Type B pancreatic cell (in vitro differentiated cells): Measurements from ENCODE around the gene BCAS3. TPM values are rescaled to one million over a fixed set of nuclear protein-coding genes. Genes with fewer than 3 reads are reported as not detected.

ENCODE experiments used
- DNase-seq: peaks from one replicate; pipeline ENCODE4 v3.0.0; 2021; ENCODE audit warnings: mixed read lengths; ENCODE audit not compliant: unreplicated experiment; ENCODE audit errors: extremely low spot score
- H3K27ac Mint-ChIP-seq: 2 replicates; pipeline ENCODE4 v1.8.0; 2021; ENCODE audit warnings: mild to moderate bottlenecking, mixed read lengths
- H3K27me3 Mint-ChIP-seq: 2 replicates; pipeline ENCODE4 v1.8.0; 2021; ENCODE audit warnings: mixed read lengths
- H3K36me3 Mint-ChIP-seq: 2 replicates; pipeline ENCODE4 v1.8.0; 2021; ENCODE audit warnings: mixed read lengths
- H3K4me1 Mint-ChIP-seq: one replicate; pipeline ENCODE4 v1.8.0; 2021; ENCODE audit warnings: mixed read lengths; ENCODE audit not compliant: unreplicated experiment
- H3K4me3 Mint-ChIP-seq: 2 replicates; pipeline ENCODE4 v1.8.0; 2021; ENCODE audit warnings: mild to moderate bottlenecking, mixed read lengths
- H3K9me3 Mint-ChIP-seq: 2 replicates; pipeline ENCODE4 v1.8.0; 2021; ENCODE audit warnings: mixed read lengths
- total RNA-seq: library from RNA; stranded (reverse); gene quantifications from 2 replicates; pipeline ENCODE4 v1.2.1, GENCODE V29; 2021; ENCODE audit warnings: low replicate concordance
- TF ChIP-seq, protein P1 (sequence below): fragments of 200-600 bp; sonication (generic); conservative IDR thresholded peaks from 2 replicates; pipeline ENCODE4 v1.5.0; 2021; ENCODE audit warnings: antibody characterized with exemption, mild to moderate bottlenecking

BCAS3 gene
- total RNA-seq, 1 donor from 2014 or later = 23.0 TPM

DNA sequence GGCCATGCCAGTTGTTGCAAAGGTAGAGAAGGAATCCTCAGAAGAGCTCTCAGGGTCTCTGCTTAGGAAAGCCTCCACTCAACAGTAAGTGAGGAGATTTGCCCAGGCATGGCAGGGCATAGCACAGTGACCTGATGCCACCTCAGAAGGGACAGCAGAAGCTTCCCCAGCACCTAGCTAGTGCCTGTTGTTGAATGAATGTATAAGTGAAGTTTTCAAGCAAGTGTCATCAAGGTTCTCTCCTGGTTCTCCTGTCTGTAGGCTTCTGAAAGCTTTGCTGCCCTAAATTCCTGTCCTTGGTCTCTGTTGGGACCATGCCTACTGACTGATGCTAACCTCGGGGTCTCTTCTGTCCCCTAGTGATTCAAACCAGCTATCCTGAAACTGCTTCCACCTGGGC is 607.1 kb downstream of the BCAS3 start:
- no peak overlapping the region for H3K4me3 Mint-ChIP-seq
- TF ChIP-seq, protein P1, sequence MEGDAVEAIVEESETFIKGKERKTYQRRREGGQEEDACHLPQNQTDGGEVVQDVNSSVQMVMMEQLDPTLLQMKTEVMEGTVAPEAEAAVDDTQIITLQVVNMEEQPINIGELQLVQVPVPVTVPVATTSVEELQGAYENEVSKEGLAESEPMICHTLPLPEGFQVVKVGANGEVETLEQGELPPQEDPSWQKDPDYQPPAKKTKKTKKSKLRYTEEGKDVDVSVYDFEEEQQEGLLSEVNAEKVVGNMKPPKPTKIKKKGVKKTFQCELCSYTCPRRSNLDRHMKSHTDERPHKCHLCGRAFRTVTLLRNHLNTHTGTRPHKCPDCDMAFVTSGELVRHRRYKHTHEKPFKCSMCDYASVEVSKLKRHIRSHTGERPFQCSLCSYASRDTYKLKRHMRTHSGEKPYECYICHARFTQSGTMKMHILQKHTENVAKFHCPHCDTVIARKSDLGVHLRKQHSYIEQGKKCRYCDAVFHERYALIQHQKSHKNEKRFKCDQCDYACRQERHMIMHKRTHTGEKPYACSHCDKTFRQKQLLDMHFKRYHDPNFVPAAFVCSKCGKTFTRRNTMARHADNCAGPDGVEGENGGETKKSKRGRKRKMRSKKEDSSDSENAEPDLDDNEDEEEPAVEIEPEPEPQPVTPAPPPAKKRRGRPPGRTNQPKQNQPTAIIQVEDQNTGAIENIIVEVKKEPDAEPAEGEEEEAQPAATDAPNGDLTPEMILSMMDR = no peak
- no peaks in the 10 kb centered on the region for H3K27me3 Mint-ChIP-seq
- peaks cover 41% of the 10 kb centered on the region for H3K4me1 Mint-ChIP-seq
- peaks cover 6% of the 10 kb centered on the region for H3K9me3 Mint-ChIP-seq
- no peak for DNase-seq
- H3K27ac Mint-ChIP-seq = no peak overlapping the region
- H3K36me3 Mint-ChIP-seq = no peaks in the 10 kb centered on the region

DNA sequence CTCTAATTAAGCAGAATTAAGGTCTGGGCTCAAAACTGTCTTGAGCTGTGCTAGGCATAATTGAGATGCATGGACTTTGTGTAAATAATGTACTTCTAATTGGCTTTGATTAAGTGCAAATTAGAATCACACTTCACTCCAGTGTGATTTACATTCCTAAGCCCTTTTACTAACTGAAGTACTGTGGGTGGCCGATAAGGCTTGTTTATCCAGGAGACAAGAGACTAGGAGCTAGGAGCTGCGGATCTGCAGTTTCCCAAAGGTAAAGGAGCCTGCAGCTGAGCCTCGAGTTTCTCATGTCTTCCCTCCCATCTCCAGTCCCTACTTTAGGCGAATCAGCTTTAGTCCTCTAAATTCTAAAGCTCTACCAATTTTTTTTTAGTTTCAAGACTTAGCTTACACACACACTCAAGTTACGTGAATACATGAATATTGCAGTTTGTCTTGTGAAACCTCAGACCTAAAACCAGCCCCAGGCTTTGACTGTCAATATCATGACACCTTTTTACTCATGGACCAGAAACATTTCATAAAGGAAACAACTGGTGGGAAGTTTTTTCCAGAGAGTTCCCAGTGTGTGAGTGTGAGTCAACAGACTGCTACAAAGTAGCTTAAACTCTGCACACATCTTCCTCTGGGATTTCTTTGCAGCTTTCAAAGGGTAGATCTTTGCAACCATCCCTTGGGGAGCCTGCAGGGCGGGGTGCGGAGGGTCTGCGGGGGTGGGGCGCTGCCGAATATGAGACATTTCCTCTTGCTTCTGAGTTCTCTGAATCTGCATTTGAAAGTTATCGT is 608.1 kb downstream of the BCAS3 start:
- Mint-ChIP-seq H3K4me1 (peaks cover 46% of the 10 kb centered on the region), H3K9me3 (peaks cover 6% of the 10 kb centered on the region), H3K27me3 (no peaks in the 10 kb centered on the region), H3K27ac (peak overlapping the region; percentile 12), H3K36me3 (no peaks in the 10 kb centered on the region), H3K4me3 (peak overlapping the region; percentile 44)
- no peak for DNase-seq
- TF ChIP-seq, protein P1 = no peak

DNA sequence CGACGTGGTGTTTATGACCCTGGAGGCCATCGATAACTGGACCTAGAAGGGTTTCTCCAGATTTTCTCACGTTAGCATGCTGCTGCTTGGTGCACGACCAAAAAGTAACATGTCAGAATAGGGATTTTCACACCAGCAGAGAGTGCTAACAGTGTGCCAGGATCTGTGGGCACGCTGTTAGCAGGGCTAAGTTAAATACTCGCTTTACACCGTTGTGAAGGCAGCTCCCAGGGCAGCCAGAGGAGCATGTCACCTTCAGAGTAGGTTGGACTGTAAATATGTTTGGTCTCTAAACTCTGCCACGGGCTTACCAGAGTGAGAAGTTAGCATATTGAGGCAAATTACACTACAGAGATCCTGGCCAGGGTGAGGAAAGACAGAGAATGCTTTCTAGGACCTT is 608.8 kb downstream of the BCAS3 start:
- H3K36me3 Mint-ChIP-seq = no peaks in the 10 kb centered on the region
- TF ChIP-seq, protein P1 = no peak
- H3K4me3 Mint-ChIP-seq = peak overlapping the region; percentile 44
- peaks cover 6% of the 10 kb centered on the region for H3K9me3 Mint-ChIP-seq
- peaks cover 50% of the 10 kb centered on the region for H3K4me1 Mint-ChIP-seq
- DNase-seq = no peak
- no peaks in the 10 kb centered on the region for H3K27me3 Mint-ChIP-seq
- H3K27ac Mint-ChIP-seq = no peak overlapping the region

DNA sequence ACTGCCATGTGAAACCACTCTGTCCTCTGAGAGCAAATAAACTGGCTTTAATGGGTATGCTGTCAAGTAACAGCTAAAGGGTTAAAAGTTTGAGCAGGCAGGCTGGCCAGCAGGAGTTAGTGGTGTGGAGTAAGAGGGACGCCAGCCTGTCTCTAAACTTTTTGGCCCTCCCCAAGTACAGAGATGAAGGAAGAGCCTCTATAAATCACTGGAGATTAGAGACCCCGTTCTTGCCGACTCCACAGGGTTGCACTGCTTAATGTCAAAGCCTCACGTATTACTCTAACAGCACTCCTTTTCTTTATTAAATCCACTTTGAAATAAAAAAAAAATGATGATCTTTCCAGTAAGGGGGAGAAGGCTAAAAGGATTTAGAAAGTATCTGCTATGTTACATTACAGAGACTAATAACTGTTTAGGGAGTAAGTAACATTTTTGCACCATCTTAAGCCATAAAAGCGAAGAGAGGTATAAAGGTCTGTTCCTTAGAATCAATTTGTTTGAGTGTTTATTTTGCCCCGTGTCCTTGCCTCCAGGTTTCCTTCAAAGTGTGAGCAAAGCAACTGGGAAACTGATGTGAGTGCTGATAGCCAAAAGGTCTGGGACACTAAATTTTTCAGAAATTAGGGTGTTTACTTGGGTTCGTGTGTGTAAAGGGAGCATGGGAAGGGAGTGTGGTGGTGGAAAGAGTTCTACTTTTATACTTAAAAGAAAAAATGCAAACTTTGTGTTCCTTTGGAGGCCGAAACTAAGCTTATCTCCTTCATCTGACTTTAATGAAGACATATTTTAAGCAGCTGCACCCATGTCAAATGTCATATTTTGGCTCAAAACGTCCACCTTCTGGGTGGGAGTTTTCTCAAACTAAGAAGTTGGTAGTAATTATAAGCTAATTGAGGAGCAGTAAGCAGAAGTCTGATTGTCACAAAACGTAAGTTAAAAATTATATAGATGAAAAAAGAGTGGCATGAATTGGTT is 612.0 kb downstream of the BCAS3 start:
- peak overlapping the region; percentile 39 for H3K27ac Mint-ChIP-seq
- H3K27me3 Mint-ChIP-seq = no peaks in the 10 kb centered on the region
- DNase-seq = no peak
- no peaks in the 10 kb centered on the region for H3K9me3 Mint-ChIP-seq
- H3K4me3 Mint-ChIP-seq = peak overlapping the region; percentile 73
- TF ChIP-seq, protein P1 = no peak
- H3K4me1 Mint-ChIP-seq = peaks cover 51% of the 10 kb centered on the region
- no peaks in the 10 kb centered on the region for H3K36me3 Mint-ChIP-seq

DNA sequence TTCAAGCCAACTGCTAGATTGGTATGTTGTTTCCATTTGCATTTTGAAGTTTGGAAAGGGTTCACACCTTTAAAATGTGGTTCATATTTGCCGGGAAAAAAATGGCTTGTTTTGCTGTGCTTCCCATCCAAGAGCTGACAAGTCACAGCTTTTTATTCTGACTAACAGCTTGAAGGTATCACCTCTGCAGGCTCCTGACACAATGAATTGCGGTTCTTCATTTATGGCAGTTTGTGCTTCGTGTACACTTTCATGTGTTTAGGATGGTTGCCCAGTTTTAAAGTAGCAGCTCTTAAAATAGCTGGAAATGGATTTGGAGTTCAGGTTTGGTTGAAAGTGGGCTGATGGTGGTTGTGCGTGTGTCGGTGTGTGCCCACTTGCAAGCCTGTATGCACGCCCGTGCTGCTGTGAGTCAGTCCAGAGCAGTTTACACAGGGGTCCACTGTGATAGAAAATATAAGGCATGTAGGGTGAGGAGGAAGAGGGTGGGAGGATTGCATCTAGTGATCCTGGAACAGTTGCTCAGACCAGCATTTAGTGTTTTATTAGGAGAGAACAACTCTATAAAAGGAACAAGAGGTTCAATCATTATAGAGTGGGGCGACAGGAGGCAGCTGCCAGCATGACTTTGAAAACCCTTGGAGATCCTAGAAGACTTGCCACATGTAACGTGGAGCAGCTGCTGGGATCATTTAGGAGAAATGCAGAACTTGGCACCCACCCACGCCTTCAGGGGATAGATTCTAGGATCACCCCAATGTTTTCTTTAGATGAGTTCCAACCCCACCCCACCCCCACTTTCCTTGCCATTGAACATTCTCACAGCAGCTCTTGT is 614.0 kb downstream of the BCAS3 start:
- no peak for DNase-seq
- H3K9me3 Mint-ChIP-seq = no peaks in the 10 kb centered on the region
- no peak overlapping the region for H3K27ac Mint-ChIP-seq
- H3K4me1 Mint-ChIP-seq = peaks cover 46% of the 10 kb centered on the region
- peaks cover 3% of the 10 kb centered on the region for H3K27me3 Mint-ChIP-seq
- H3K36me3 Mint-ChIP-seq = no peaks in the 10 kb centered on the region
- TF ChIP-seq, protein P1 = no peak
- no peak overlapping the region for H3K4me3 Mint-ChIP-seq
